GM18526 (cell line): ENCODE measurements around the gene KLF12.

ENCODE experiments used
- POLR2A ChIP-seq: IDR thresholded peaks from 3 replicates; pipeline ENCODE4 v1.6.1; 2011; ENCODE audit not compliant: insufficient read length; ENCODE audit errors: extremely low read depth

KLF12 gene

DNA sequence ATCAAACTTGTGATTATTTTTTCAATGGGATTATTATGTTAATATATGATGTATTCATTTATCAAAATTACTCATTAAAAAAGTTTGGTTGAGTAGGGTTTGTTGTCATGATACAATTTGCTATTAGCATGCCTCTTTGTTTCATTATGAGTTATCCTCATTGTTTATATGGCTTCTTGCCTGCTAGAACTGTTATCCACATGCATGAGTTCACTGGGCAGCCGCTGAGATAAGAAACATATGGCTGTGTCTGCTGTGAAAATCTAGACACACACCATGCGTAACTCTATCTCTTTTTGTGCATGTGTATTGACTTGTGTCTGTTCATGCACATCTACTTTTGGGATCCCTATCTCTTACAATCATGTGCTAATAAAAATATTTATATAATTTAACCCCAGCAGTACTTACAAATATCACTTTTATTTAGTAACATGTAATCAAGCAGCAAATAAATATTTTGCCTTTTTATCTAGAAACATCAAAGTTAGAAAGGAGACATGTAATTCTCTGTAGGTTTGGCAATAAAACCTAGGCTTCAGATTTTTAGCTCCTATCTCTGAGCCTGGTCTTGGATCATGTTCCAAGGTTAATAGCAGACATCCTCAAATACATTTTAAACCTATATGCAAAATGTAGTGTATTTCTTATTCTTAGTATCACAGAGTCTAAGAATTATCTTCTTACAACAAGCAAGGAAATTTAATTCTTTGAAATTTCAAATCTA, 11.2 kb upstream of the KLF12 start:
- no peak for TF ChIP-seq POLR2A

- TF ChIP-seq POLR2A, result no peak
Observed at GRCh38 chr13:74144269-74144668, 10.1 kb upstream of the KLF12 start.

GRCh38 chr13:74142257-74142656, 8.1 kb upstream of the KLF12 start:
- no peak for TF ChIP-seq POLR2A

GRCh38 chr13:74138241-74138640, 4.0 kb upstream of the KLF12 start:
- TF ChIP-seq POLR2A, result no peak

- TF ChIP-seq POLR2A, result no peak
Observed at GRCh38 chr13:74136084-74136658, 2.0 kb upstream of the KLF12 start.

- peak; percentile 43 for TF ChIP-seq POLR2A
Observed at GRCh38 chr13:74135326-74136083, 1.3 kb upstream of the KLF12 start.

- TF ChIP-seq POLR2A, result peak; percentile 17
Observed at GRCh38 chr13:74134777-74135325, 647 bp upstream of the KLF12 start.

- peak; percentile 64 for TF ChIP-seq POLR2A
Observed at GRCh38 chr13:74133657-74134201, 475 bp downstream of the KLF12 start.

DNA sequence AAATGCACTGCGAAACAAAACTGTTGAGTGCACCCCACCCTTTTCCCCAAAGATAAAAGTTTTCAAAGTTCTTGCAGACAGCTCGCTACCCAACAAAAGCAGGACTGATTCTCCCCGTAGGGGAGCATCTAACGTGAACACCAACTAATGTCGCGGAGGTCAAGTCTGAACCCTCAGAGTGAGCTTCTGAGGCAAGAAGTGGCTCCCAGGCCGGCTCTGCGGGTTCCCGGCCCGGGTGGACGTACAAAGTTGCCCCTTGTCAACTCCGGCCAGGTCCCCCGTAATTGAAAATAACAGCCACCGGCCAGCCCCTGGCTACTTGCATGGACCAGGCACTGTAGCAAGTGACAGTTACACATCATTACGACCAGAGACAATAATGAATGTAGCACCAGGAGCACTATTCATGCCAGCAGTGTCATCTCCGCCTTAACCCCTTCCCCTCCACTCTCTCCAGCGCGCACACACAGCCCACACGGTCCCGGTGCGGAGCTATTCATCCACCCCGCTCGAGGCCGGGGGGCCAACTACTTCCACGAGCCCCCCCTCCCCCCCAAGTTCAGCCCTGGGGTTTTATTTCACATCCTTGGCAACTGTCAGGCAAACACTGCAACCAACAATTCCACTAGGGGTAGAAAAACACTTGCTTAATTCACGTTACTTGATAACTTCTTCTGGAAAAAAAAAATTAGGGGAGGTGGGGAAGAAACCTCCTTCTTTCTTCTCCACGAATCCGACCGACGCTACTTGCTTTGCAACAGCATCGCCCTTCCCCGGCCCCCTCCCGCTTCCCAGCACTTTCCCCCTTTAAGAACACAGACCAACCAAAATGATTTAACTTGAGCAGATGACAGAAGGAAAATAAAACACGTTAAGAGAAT, 1.2 kb downstream of the KLF12 start:
- TF ChIP-seq POLR2A, result no peak

- no peak for TF ChIP-seq POLR2A
Observed at GRCh38 chr13:74132152-74132775, 1.9 kb downstream of the KLF12 start.

- no peak for TF ChIP-seq POLR2A
Observed at GRCh38 chr13:74131227-74131626, 3.0 kb downstream of the KLF12 start.

- no peak for TF ChIP-seq POLR2A
Observed at GRCh38 chr13:74129500-74130191, 4.6 kb downstream of the KLF12 start.

- no peak for TF ChIP-seq POLR2A
Observed at GRCh38 chr13:74128156-74128767, 5.9 kb downstream of the KLF12 start.

GRCh38 chr13:74118328-74118727, 15.9 kb downstream of the KLF12 start:
- TF ChIP-seq POLR2A, result no peak
